H1 (cell line): ENCODE data around the gene VPS51. TPM values are rescaled to one million over a fixed set of nuclear protein-coding genes. Genes with fewer than 3 reads are reported as not detected.

Experiments
- BRCA1 ChIP-seq: IDR thresholded peaks from 2 replicates; pipeline ENCODE4 v1.6.1; 2012; ENCODE audit warnings: low read depth, low read length, improper control_type of control experiment
- CHD1 ChIP-seq: IDR thresholded peaks from 2 replicates; pipeline ENCODE4 v1.6.1; 2012; ENCODE audit warnings: low read depth, low read length, improper control_type of control experiment
- CHD2 ChIP-seq: IDR thresholded peaks from 2 replicates; pipeline ENCODE4 v1.6.1; 2012; ENCODE audit warnings: low read length, improper control_type of control experiment
- SIN3A ChIP-seq, 2 experiments: IDR thresholded peaks in 1 of 2; conservative IDR thresholded peaks in 1 of 2; 2 replicates each; pipeline ENCODE4 v1.6.1; 2011 to 2012; ENCODE audit warnings: low read length in 2 of 2, improper control_type of control experiment in 1 of 2, low read depth in 1 of 2, mild to moderate bottlenecking in 1 of 2
- SIRT6 ChIP-seq: IDR thresholded peaks from one replicate; pipeline ENCODE4 v1.7.1; 2012; ENCODE audit warnings: low read length, inconsistent platforms
- SP1 ChIP-seq: IDR thresholded peaks from 2 replicates; pipeline ENCODE4 v1.6.1; 2011; ENCODE audit warnings: low read depth, low read length
- TAF7 ChIP-seq: optimal IDR thresholded peaks from 2 replicates; pipeline ENCODE3; 2011; ENCODE audit warnings: low read depth, mild to moderate bottlenecking, inconsistent platforms, low read length, moderate library complexity, borderline replicate concordance
- TCF12 ChIP-seq: IDR thresholded peaks from 2 replicates; pipeline ENCODE4 v1.6.1; 2011; ENCODE audit warnings: low read depth, mild to moderate bottlenecking, low read length
- TEAD4 ChIP-seq: IDR thresholded peaks from 2 replicates; pipeline ENCODE4 v1.6.1; 2012; ENCODE audit warnings: low read depth, low read length, inconsistent platforms, mixed read lengths
- polyA plus RNA-seq, 7 experiments: library from polyadenylated mRNA; depleted of rRNA in 3 of 7; stranded (reverse) in 5 of 7; unstranded in 2 of 7; fragments of >200 nt in 5 of 7; fragments of 200-250 nt in 2 of 7; gene quantifications; 1 replicate in 5 of 7; 2 replicates in 1 of 7; 4 replicates in 1 of 7; pipeline versions ENCODE4 v1.2.1 to v1.2.3, GENCODE V29; 2011 to 2013; ENCODE audit warnings: missing spikeins in 2 of 7, mixed read lengths in 2 of 7
- total RNA-seq: library from RNA; stranded (reverse); fragmentation: NEBNext Ultra II Directional; extraction: Animal tissue kit (Norgen Biotek cat#: 25700); gene quantifications from 2 replicates; pipeline ENCODE4 v1.2.1, GENCODE V29; 2021
- TF ChIP-seq, protein P1 (sequence below): fragments of 300-600 bp; sonication (generic); IDR thresholded peaks from 2 replicates; pipeline ENCODE4 v1.7.1; 2012; ENCODE audit warnings: low read length, moderate library complexity, mild to moderate bottlenecking, inconsistent platforms; ENCODE audit not compliant: insufficient replicate concordance
- TF ChIP-seq, protein P2 (sequence below): IDR thresholded peaks from 2 replicates; pipeline ENCODE4 v1.6.1; 2012; ENCODE audit warnings: inconsistent platforms

Gene VPS51
- total and polyA plus RNA-seq, 2 of the 8 experiments (the other 6 are each of a cell fraction or from before 2014, with no cell fraction given) = 97.4 to 142 TPM

DNA sequence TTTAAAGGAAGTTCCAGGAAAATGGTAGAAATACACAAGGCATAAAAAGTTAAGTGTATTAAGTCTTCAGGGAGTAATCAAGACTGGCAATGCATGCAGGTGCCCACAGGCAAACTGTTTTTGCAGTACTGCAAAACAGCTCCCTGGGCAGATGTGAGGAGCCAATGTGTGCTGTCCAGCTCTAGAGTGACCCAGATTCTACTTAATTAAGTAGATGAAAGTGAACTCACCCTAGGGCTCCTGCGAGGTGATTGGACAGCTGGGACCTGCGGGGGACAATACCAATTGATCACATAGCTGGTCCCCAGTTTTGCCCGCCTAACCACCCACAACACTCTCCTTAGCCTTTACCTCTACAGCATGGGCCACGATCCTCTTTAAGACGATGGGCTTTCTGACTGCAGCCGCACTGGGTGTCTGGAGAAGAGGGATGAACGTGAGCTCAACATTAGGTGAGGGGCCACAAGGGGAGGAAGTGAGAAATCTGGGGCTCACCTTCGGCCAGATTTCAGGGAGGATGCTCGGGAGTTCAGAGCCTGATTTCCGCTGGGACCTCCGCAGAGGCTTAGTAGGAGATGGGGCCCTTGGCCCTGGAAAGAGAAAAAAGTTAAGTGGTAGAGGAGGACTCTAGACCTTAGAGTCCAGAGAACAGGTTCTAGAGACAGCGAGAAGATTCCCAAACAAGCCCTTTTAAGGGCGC is 12.7 kb upstream of the VPS51 start (continued):
- TF ChIP-seq, protein P1, sequence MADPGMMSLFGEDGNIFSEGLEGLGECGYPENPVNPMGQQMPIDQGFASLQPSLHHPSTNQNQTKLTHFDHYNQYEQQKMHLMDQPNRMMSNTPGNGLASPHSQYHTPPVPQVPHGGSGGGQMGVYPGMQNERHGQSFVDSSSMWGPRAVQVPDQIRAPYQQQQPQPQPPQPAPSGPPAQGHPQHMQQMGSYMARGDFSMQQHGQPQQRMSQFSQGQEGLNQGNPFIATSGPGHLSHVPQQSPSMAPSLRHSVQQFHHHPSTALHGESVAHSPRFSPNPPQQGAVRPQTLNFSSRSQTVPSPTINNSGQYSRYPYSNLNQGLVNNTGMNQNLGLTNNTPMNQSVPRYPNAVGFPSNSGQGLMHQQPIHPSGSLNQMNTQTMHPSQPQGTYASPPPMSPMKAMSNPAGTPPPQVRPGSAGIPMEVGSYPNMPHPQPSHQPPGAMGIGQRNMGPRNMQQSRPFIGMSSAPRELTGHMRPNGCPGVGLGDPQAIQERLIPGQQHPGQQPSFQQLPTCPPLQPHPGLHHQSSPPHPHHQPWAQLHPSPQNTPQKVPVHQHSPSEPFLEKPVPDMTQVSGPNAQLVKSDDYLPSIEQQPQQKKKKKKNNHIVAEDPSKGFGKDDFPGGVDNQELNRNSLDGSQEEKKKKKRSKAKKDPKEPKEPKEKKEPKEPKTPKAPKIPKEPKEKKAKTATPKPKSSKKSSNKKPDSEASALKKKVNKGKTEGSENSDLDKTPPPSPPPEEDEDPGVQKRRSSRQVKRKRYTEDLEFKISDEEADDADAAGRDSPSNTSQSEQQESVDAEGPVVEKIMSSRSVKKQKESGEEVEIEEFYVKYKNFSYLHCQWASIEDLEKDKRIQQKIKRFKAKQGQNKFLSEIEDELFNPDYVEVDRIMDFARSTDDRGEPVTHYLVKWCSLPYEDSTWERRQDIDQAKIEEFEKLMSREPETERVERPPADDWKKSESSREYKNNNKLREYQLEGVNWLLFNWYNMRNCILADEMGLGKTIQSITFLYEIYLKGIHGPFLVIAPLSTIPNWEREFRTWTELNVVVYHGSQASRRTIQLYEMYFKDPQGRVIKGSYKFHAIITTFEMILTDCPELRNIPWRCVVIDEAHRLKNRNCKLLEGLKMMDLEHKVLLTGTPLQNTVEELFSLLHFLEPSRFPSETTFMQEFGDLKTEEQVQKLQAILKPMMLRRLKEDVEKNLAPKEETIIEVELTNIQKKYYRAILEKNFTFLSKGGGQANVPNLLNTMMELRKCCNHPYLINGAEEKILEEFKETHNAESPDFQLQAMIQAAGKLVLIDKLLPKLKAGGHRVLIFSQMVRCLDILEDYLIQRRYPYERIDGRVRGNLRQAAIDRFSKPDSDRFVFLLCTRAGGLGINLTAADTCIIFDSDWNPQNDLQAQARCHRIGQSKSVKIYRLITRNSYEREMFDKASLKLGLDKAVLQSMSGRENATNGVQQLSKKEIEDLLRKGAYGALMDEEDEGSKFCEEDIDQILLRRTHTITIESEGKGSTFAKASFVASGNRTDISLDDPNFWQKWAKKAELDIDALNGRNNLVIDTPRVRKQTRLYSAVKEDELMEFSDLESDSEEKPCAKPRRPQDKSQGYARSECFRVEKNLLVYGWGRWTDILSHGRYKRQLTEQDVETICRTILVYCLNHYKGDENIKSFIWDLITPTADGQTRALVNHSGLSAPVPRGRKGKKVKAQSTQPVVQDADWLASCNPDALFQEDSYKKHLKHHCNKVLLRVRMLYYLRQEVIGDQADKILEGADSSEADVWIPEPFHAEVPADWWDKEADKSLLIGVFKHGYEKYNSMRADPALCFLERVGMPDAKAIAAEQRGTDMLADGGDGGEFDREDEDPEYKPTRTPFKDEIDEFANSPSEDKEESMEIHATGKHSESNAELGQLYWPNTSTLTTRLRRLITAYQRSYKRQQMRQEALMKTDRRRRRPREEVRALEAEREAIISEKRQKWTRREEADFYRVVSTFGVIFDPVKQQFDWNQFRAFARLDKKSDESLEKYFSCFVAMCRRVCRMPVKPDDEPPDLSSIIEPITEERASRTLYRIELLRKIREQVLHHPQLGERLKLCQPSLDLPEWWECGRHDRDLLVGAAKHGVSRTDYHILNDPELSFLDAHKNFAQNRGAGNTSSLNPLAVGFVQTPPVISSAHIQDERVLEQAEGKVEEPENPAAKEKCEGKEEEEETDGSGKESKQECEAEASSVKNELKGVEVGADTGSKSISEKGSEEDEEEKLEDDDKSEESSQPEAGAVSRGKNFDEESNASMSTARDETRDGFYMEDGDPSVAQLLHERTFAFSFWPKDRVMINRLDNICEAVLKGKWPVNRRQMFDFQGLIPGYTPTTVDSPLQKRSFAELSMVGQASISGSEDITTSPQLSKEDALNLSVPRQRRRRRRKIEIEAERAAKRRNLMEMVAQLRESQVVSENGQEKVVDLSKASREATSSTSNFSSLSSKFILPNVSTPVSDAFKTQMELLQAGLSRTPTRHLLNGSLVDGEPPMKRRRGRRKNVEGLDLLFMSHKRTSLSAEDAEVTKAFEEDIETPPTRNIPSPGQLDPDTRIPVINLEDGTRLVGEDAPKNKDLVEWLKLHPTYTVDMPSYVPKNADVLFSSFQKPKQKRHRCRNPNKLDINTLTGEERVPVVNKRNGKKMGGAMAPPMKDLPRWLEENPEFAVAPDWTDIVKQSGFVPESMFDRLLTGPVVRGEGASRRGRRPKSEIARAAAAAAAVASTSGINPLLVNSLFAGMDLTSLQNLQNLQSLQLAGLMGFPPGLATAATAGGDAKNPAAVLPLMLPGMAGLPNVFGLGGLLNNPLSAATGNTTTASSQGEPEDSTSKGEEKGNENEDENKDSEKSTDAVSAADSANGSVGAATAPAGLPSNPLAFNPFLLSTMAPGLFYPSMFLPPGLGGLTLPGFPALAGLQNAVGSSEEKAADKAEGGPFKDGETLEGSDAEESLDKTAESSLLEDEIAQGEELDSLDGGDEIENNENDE = no peak
- TF ChIP-seq CHD2 (no peak), SIN3A (conservative IDR thresholded peaks at IDR 0.05 in 1 of 2, IDR thresholded peaks at IDR 0.05 in 1 of 2; ENCODE audit: low read depth in 1 of 2, low read length in 2 of 2) (no peak), SIRT6 (no peak), BRCA1 (no peak), SP1 (no peak), TEAD4 (no peak), TAF7 (no peak), TCF12 (no peak), CHD1 (no peak)
- TF ChIP-seq, protein P2, sequence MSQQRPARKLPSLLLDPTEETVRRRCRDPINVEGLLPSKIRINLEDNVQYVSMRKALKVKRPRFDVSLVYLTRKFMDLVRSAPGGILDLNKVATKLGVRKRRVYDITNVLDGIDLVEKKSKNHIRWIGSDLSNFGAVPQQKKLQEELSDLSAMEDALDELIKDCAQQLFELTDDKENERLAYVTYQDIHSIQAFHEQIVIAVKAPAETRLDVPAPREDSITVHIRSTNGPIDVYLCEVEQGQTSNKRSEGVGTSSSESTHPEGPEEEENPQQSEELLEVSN = no peak
